BJ (cell line): ENCODE results near the gene HIGD1B. TPM values are rescaled to one million over a fixed set of nuclear protein-coding genes. Genes with fewer than 3 reads are reported as not detected.

ENCODE experiments used
- CTCF ChIA-PET: fragments of 350-600 bp; formaldehyde crosslinking; extraction: SDS; loops from one replicate; lab custom pipeline; 2021; ENCODE audit warnings: antibody characterized with exemption, inconsistent platforms; lab: Yijun Ruan, JAX
- POLR2A ChIA-PET: fragments of 300-600 bp; sonication (Branson Sonifier 250); formaldehyde crosslinking; extraction: SDS; loops from one replicate; lab custom pipeline; 2021; ENCODE audit warnings: antibody characterized with exemption; lab: Charles Lee
- DNase-seq: peaks from one replicate; pipeline ENCODE4 v3.0.0-alpha.2; 2011; ENCODE audit warnings: low read depth
- H3K27me3 ChIP-seq: 2 replicates; pipeline ENCODE4 v1.6.0; 2011; ENCODE audit warnings: low read length; ENCODE audit not compliant: control insufficient read depth, insufficient read depth
- H3K36me3 ChIP-seq: 2 replicates; pipeline ENCODE4 v1.5.1; 2011; ENCODE audit warnings: low read length; ENCODE audit not compliant: control insufficient read depth, insufficient read depth
- H3K4me3 ChIP-seq: 2 replicates; pipeline ENCODE4 v1.5.1; 2011; ENCODE audit warnings: low read depth, mild to moderate bottlenecking, control low read depth, low read length
- polyA plus RNA-seq: library from polyadenylated mRNA; depleted of rRNA; stranded (reverse); fragments of >200 nt; gene quantifications from 2 replicates; pipeline ENCODE4 v1.2.3, GENCODE V29; 2011
- TF ChIP-seq, protein P1 (sequence below): IDR thresholded peaks from 2 replicates; pipeline ENCODE4 v1.5.1; 2011; ENCODE audit warnings: low read depth, mild to moderate bottlenecking, control low read depth, inconsistent platforms, low read length, moderate library complexity; ENCODE audit not compliant: insufficient read depth

The HIGD1B gene
- polyA plus RNA-seq, 1 experiment: not detected

- ChIA-PET CTCF (interaction anchor here (0.6 to 14.7 kb wide), 23 partner anchors 8 to 179 kb away, joined by 3 to 368 read pairs (median 5); partner anchors contain the start of genes EFTUD2 and HIGD1B), POLR2A (no interaction called here)
- Histone ChIP-seq H3K36me3 (peaks cover 20% of the 10 kb centered on the region), H3K4me3 (no peak overlapping the region), H3K27me3 (no peaks in the 10 kb centered on the region)
- no peak for DNase-seq
- TF ChIP-seq, protein P1, sequence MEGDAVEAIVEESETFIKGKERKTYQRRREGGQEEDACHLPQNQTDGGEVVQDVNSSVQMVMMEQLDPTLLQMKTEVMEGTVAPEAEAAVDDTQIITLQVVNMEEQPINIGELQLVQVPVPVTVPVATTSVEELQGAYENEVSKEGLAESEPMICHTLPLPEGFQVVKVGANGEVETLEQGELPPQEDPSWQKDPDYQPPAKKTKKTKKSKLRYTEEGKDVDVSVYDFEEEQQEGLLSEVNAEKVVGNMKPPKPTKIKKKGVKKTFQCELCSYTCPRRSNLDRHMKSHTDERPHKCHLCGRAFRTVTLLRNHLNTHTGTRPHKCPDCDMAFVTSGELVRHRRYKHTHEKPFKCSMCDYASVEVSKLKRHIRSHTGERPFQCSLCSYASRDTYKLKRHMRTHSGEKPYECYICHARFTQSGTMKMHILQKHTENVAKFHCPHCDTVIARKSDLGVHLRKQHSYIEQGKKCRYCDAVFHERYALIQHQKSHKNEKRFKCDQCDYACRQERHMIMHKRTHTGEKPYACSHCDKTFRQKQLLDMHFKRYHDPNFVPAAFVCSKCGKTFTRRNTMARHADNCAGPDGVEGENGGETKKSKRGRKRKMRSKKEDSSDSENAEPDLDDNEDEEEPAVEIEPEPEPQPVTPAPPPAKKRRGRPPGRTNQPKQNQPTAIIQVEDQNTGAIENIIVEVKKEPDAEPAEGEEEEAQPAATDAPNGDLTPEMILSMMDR: peak; percentile 67
Observed at GRCh38 chr17:44878627-44879221, 31.0 kb downstream of the HIGD1B start.

GRCh38 chr17:44879376-44879775, 31.7 kb downstream of the HIGD1B start:
- Histone ChIP-seq H3K4me3 (no peak overlapping the region), H3K27me3 (no peaks in the 10 kb centered on the region), H3K36me3 (peaks cover 18% of the 10 kb centered on the region)
- ChIA-PET CTCF (interaction anchor here (0.9 to 14.7 kb wide), 20 partner anchors 8 to 143 kb away, joined by 3 to 368 read pairs (median 5); partner anchors contain the start of genes EFTUD2 and HIGD1B), POLR2A (no interaction called here)
- no peak for DNase-seq
- TF ChIP-seq, protein P1: no peak

GRCh38 chr17:44880062-44880461, 32.4 kb downstream of the HIGD1B start:
- no peaks in the 10 kb centered on the region for H3K27me3 ChIP-seq
- no peak for DNase-seq
- H3K36me3 ChIP-seq: peaks cover 21% of the 10 kb centered on the region
- TF ChIP-seq, protein P1: no peak
- POLR2A ChIA-PET: no interaction called here
- CTCF ChIA-PET: interaction anchor here (0.6 to 14.7 kb wide), 5 partner anchors 12 to 104 kb away, joined by 3 to 368 read pairs (median 23); no protein-coding TSS in a partner anchor
- no peak overlapping the region for H3K4me3 ChIP-seq

DNA sequence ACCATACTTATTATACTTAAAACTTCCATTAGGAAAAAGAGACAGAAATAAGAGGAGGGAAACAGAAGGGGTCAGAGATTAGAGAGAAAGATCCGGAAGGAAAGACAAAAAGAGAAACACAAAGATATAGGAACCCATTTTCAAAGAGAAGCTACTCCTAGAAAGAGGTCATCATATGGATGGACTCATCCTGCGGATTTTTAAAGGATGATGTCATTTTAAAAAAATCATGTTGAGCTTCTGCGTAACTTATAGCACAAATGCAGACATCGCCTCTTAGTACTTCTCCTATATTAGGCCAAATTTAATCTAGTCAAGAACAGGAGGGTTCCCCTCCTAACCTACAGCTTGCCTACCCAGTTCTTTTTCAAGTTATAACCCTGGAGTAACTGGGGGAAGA, 33.5 kb downstream of the HIGD1B start:
- Histone ChIP-seq H3K4me3 (no peak overlapping the region), H3K36me3 (peaks cover 18% of the 10 kb centered on the region), H3K27me3 (no peaks in the 10 kb centered on the region)
- TF ChIP-seq, protein P1: no peak
- ChIA-PET POLR2A (no interaction called here), CTCF (interaction anchor here (0.6 to 14.7 kb wide), 7 partner anchors 10 to 923 kb away, joined by 3 to 368 read pairs (median 6); no protein-coding TSS in a partner anchor)
- no peak for DNase-seq

- POLR2A ChIA-PET: no interaction called here
- H3K36me3 ChIP-seq: peaks cover 15% of the 10 kb centered on the region
Observed at GRCh38 chr17:44884941-44885340, 37.3 kb downstream of the HIGD1B start.

More at GRCh38 chr17:44884941-44885340, 37.3 kb downstream of the HIGD1B start:
- Histone ChIP-seq H3K27me3 (no peaks in the 10 kb centered on the region), H3K4me3 (no peak overlapping the region)
- no peak for DNase-seq
- CTCF ChIA-PET: interaction anchor here (1.5 to 14.7 kb wide), 2 partner anchors 109 to 250 kb away, joined by 4 to 368 read pairs; partner anchors contain the start of gene ACBD4
- TF ChIP-seq, protein P1: no peak
